ENCODE data around the gene SCN3B.

DNA sequence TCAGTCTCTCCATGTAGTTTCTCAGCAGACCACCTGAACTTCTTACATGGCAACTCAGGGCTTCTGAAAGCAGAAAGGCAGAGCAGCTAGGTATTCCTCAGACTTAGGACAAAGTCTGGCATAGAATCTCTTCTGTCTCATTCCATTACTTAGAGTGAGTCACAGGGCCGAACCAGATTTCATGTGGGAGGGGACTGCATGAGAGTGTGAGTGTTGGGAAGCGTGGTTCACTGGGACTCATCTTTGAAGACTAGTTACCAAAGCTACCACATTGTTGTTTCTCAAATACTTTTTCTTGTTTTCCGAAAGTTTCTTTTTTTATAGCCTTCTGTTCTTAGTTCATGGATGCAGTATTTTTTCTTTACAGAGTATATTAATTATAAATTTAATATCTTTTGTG, 36.1 kb upstream of the SCN3B start:
- TF ChIP-seq CTCF (conservative IDR thresholded peaks at IDR 0.05; ENCODE audit: low read depth, low read length) (no peak), RAD21 (IDR thresholded peaks at IDR 0.05; ENCODE audit: low read length) (no peak), ELK1 (IDR thresholded peaks at IDR 0.05; ENCODE audit: borderline replicate concordance, low read depth, low read length) (no peak), POLR2A (IDR thresholded peaks at IDR 0.05; ENCODE audit: low read depth, low read length) (no peak), MAFK (IDR thresholded peaks at IDR 0.05; ENCODE audit: low read depth, low read length) (no peak), USF2 (IDR thresholded peaks at IDR 0.05; ENCODE audit: low read depth, low read length) (no peak)
